ENCODE measurements around the gene PPP3CA. TPM values are rescaled to one million over a fixed set of nuclear protein-coding genes. Genes with fewer than 3 reads are reported as not detected.

The PPP3CA gene
- total RNA-seq, 1 experiment from 2014 or later: 133 TPM

DNA sequence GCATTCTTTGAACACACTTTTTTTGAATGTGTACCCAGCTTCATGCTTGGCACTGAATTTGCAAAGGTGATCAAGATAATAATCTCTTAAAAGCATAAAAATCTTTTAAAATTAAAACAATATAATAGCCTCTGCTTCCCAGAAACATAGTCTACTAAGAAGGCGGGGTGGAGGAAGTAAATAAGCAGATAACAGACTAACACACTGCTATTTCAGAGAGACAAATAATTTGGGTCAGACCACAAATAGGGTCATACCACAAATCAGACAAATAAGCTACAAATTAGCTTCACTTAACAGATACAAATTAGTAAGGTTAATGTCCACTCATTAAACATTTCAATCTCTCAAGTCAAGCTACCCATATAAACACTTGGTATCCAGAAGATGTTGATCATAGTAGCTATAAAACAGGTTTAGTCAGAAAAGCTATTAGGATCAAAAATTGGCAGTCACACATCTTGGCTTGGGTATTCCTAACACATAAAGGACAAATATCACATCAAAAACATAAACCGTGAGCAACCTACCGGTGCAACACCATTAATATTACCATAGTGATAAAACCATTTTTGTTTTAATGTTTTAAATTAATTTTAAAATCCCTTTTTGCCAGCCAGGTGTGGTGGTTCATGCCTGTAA lies 47.3 kb downstream of the PPP3CA start:
- Histone ChIP-seq H3K9me3 (ENCODE audit: control insufficient read depth in 1 of 2, insufficient read depth in 1 of 2, low read depth in 1 of 2, low read length in 2 of 2) (no peaks in the 10 kb centered on the region), H3K9me2 (ENCODE audit: insufficient read depth) (no peaks in the 10 kb centered on the region), H3K79me2 (ENCODE audit: insufficient read depth, low read length) (peaks cover 91% of the 10 kb centered on the region), H2AFZ (ENCODE audit: low read depth, low read length, poor library complexity, severe bottlenecking) (no peak overlapping the region), H3K36me3 (ENCODE audit: control insufficient read depth in 1 of 2, insufficient read depth in 2 of 2, low read length in 2 of 2) (no peaks in the 10 kb centered on the region), H3K9ac (ENCODE audit: low read length) (no peak overlapping the region), H4K20me1 (ENCODE audit: insufficient read depth) (no peaks in the 10 kb centered on the region), H3K4me2 (ENCODE audit: low read length) (no peak overlapping the region), H3K27ac (ENCODE audit: low read depth, low read length) (no peak overlapping the region), H3K4me3 (replicated peaks in 1 of 2; ENCODE audit: low read depth in 1 of 2, low read length in 2 of 2) (no peak overlapping the region), H3K4me1 (ENCODE audit: control insufficient read depth in 1 of 2, insufficient read depth in 2 of 2, low read length in 2 of 2) (peaks cover 3 to 10% of the 10 kb centered on the region in 2 experiments; a peak in 3 of 4 replicates), H3K27me3 (ENCODE audit: insufficient read depth, low read length) (no peaks in the 10 kb centered on the region)
- intact Hi-C loops (cut with micrococcal nuclease): no loop called here
- TF ChIP-seq, protein P1, sequence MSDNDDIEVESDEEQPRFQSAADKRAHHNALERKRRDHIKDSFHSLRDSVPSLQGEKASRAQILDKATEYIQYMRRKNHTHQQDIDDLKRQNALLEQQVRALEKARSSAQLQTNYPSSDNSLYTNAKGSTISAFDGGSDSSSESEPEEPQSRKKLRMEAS (IDR thresholded peaks at IDR 0.05): no peak
- TF ChIP-seq CEBPB (IDR thresholded peaks at IDR 0.05; ENCODE audit: low read depth) (no peak), SP1 (IDR thresholded peaks at IDR 0.05; ENCODE audit: low read depth) (no peak), FOSL1 (IDR thresholded peaks at IDR 0.05; ENCODE audit: low read depth) (no peak), CBX3 (IDR thresholded peaks at IDR 0.05; ENCODE audit: low read depth) (no peak), POLR2A (IDR thresholded peaks at IDR 0.05; ENCODE audit: borderline replicate concordance, extremely low read depth, insufficient read depth, insufficient read length) (no peak), ELF1 (IDR thresholded peaks at IDR 0.05; ENCODE audit: borderline replicate concordance, low read depth) (no peak), SRF (IDR thresholded peaks at IDR 0.05; ENCODE audit: low read depth) (no peak), SIN3A (IDR thresholded peaks at IDR 0.05; ENCODE audit: low read depth) (no peak), TCF7L2 (IDR thresholded peaks at IDR 0.05; ENCODE audit: borderline replicate concordance, extremely low read depth, insufficient read depth, insufficient read length) (no peak), RAD21 (IDR thresholded peaks at IDR 0.05; ENCODE audit: low read depth) (no peak), ZNF274 (IDR thresholded peaks at IDR 0.05; ENCODE audit: low read depth, low read length) (no peak), JUND (IDR thresholded peaks at IDR 0.05) (no peak), YY1 (IDR thresholded peaks at IDR 0.05; ENCODE audit: extremely low read depth, insufficient replicate concordance, low read depth, low read length) (no peak)
- TF ChIP-seq, protein P2, sequence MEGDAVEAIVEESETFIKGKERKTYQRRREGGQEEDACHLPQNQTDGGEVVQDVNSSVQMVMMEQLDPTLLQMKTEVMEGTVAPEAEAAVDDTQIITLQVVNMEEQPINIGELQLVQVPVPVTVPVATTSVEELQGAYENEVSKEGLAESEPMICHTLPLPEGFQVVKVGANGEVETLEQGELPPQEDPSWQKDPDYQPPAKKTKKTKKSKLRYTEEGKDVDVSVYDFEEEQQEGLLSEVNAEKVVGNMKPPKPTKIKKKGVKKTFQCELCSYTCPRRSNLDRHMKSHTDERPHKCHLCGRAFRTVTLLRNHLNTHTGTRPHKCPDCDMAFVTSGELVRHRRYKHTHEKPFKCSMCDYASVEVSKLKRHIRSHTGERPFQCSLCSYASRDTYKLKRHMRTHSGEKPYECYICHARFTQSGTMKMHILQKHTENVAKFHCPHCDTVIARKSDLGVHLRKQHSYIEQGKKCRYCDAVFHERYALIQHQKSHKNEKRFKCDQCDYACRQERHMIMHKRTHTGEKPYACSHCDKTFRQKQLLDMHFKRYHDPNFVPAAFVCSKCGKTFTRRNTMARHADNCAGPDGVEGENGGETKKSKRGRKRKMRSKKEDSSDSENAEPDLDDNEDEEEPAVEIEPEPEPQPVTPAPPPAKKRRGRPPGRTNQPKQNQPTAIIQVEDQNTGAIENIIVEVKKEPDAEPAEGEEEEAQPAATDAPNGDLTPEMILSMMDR (IDR thresholded peaks at IDR 0.05 in 2 of 3, conservative IDR thresholded peaks at IDR 0.05 in 1 of 3; ENCODE audit: borderline replicate concordance in 1 of 3, insufficient read depth in 1 of 3, low read depth in 2 of 3, low read length in 2 of 3): no peak
- TF ChIP-seq, protein P3, sequence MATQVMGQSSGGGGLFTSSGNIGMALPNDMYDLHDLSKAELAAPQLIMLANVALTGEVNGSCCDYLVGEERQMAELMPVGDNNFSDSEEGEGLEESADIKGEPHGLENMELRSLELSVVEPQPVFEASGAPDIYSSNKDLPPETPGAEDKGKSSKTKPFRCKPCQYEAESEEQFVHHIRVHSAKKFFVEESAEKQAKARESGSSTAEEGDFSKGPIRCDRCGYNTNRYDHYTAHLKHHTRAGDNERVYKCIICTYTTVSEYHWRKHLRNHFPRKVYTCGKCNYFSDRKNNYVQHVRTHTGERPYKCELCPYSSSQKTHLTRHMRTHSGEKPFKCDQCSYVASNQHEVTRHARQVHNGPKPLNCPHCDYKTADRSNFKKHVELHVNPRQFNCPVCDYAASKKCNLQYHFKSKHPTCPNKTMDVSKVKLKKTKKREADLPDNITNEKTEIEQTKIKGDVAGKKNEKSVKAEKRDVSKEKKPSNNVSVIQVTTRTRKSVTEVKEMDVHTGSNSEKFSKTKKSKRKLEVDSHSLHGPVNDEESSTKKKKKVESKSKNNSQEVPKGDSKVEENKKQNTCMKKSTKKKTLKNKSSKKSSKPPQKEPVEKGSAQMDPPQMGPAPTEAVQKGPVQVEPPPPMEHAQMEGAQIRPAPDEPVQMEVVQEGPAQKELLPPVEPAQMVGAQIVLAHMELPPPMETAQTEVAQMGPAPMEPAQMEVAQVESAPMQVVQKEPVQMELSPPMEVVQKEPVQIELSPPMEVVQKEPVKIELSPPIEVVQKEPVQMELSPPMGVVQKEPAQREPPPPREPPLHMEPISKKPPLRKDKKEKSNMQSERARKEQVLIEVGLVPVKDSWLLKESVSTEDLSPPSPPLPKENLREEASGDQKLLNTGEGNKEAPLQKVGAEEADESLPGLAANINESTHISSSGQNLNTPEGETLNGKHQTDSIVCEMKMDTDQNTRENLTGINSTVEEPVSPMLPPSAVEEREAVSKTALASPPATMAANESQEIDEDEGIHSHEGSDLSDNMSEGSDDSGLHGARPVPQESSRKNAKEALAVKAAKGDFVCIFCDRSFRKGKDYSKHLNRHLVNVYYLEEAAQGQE (IDR thresholded peaks at IDR 0.05; ENCODE audit: low read depth): no peak
- ChIA-PET CTCF (no interaction called here), RAD21 (ENCODE audit: low non-redundant PET in 1 of 2, low total read pairs in 2 of 2, uncharacterized antibody in 2 of 2, unreplicated experiment in 2 of 2) (no interaction called here), POLR2A (no interaction called here)
- DNase-seq (ENCODE audit: low read depth, low spot score) (no peak), ATAC-seq (no peak)
- BruUV-seq (replicated peaks): no TSS peak

All from HCT116 (cell line).